GM21447 (cell line): ENCODE results near the gene SYNCRIP.
"Not testable (repeated sequence)": the region's sequence is repeated elsewhere in the genome, so short reads cannot be mapped to it uniquely, and the experiment has no call there.

ENCODE experiments used
- ATAC-seq: cut with Tn5 transposase; IDR thresholded peaks from one replicate; pipeline ENCODE4 v1.9.1; 2021; ENCODE audit not compliant: unreplicated experiment

Gene SYNCRIP

GRCh38 chr6:85594197-85594930 lies 48.3 kb downstream of the SYNCRIP start:
- ATAC-seq = peak; percentile 17

GRCh38 chr6:85593438-85594196 lies 49.1 kb downstream of the SYNCRIP start, which contains the start of gene SNX14:
Gene SNX14, minus strand, starts transcription at chr6:85593858. Its CDS starts 140 bp downstream, at chr6:85593718.
- ATAC-seq = peak; percentile 85

DNA sequence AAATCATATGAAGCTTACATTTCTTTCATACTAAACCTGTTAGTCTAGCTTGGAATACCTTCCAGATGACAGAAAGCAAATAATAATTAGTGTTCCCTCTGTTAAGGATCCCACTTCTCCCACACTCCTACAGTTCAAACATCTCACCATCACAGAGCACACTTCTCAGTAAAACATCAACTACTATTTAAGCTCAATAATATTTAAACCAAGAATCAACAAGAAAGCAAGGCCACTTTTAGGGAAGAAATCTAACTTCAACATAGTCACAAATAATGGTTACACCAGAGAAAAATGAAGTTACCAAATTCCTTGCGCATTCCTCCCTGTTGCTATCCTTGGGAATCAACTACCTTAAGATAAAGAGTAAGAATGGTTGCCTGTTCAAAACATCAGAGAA lies 50.7 kb downstream of the SYNCRIP start:
- ATAC-seq = no peak

DNA sequence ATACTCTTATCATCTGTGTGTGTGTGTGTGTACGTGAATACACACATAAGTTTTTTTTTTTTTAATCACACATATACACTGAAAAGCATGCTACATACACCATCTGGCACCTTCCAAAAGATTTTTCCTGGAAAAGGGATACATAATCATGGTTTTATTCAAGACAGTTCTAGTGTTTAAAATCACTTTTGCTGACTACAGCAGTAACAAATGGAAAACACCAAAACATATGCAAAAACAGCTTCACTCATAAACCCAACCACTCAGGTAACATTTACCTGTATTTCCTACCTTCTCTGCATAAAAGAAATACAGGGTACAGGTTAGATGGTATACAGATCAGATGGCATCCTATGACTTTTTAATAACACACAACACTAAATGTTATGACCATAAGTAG lies 51.5 kb downstream of the SYNCRIP start:
- no peak for ATAC-seq

- ATAC-seq = no peak
Observed at GRCh38 chr6:85585741-85586140, 56.9 kb downstream of the SYNCRIP start.

- not testable (repeated sequence) for ATAC-seq
Observed at GRCh38 chr6:85582832-85583231, 59.9 kb downstream of the SYNCRIP start.

DNA sequence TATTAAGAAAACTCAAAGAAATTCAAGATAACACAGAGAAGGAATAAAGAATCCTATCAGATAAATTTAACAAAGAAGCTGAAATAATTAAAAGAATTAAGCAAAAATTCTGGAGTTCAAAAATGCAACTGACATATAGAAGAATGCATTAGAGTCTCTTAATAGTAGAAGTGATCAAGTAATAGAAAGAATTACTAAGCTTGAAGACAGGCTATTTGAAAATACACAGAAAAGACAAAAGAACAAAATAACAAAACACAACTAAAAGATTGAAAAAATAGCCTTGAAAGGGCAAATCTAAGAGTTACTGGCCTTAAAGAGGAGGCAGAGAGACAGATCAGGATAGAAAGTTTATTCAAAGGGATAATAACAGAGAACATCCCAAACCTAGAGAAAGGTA lies 61.1 kb downstream of the SYNCRIP start:
- no peak for ATAC-seq

GRCh38 chr6:85580878-85581267 lies 61.8 kb downstream of the SYNCRIP start:
- peak; percentile 79 for ATAC-seq

DNA sequence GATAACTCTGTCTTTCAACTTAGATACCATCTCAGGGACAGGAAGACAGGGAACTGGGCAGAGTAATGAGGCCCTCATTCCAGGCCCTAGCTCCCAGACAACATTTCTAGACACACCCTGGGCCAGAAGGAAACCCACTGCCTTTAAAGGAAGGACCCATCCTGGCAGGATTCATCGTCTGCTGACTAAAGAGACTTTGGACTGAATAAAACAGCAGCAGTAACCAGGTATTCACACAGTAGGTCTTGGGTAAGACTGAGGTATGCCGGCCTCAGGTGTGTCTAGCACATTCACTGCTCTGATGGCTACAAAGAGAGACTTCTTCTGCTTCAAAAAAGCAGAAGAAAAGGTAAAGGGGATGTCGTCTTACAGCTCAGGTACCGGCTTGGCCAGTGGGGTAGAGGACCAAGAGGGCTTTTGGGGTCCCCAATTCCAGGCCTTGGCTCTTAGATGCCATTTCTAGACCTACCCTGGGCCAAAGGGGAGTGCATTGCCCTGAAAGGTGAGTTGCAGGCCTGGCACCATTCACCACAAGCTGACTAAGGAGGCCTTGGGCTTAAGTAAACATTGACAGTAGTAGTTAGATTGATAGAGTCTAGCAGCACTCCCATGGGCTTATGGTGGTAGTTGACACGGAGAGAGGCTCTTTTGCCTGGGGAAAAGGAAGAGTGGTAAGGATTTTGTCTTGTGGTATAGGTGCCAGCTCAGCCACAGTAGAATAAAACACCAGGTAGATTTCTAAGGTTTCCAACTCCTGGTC lies 62.4 kb downstream of the SYNCRIP start:
- peak; percentile 15 for ATAC-seq

GRCh38 chr6:85579581-85579980 lies 63.1 kb downstream of the SYNCRIP start:
- no peak for ATAC-seq

DNA sequence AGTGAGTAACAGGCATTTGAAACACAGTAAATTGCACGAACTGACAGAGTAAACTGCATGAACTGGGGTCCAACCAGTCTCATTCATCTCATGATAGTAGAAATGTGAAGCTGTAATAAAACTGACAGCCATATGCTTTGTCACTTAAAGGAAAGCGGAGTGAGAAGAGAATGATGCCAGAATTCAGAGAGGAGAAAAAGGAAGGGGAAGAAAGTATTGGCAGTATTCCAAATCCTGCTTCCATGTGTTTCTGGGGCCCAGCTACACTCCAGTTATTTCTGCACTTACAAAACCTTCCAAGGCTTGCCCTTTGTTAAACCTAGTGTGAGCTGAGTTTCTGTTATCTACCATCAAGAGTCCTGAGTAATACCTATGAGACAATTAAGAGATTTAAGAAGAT lies 66.2 kb downstream of the SYNCRIP start:
- no peak for ATAC-seq

GRCh38 chr6:85574932-85575598 lies 67.6 kb downstream of the SYNCRIP start:
- ATAC-seq = no peak

GRCh38 chr6:85569323-85569722 lies 73.4 kb downstream of the SYNCRIP start:
- ATAC-seq = no peak

GRCh38 chr6:85568411-85568810 lies 74.3 kb downstream of the SYNCRIP start:
- ATAC-seq = no peak

DNA sequence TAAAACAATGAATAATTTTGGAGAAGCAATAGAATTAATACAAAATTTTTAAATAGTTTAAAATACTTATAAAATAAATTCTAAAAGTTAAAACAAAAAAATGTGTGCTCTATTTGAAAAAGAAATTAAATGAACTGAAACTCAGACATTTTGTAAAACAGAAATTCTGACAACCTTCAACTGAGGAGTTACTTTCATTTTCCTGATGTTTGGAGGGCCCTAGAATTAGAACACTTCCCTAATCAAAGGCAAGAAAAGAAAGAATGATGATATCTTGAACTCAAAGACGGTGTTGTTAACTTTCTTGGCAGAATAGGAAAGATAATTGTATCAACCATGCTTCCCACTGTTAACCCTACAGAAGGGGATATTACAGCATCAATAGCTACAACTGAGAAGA lies 77.0 kb downstream of the SYNCRIP start:
- no peak for ATAC-seq

- ATAC-seq = not testable (repeated sequence)
Observed at GRCh38 chr6:85564223-85564622, 78.5 kb downstream of the SYNCRIP start.
